Left ventricle myocardium superior (tissue), 1 donor: Measurements from ENCODE around the gene MYH13. TPM values are rescaled to one million over a fixed set of nuclear protein-coding genes. Genes with fewer than 3 reads are reported as not detected.
A peak's percentile ranks its signal among the peaks of the same experiment; 100 is the strongest.

Source experiments
- ATAC-seq: fragments of 200-7000 bp; cut with Tn5 transposase; one replicate; pipeline ENCODE4 v1.9.1; 2020; ENCODE audit warnings: mild to moderate bottlenecking, moderate library complexity
- DNase-seq: peaks from one replicate; pipeline ENCODE4 v3.0.0-alpha.2; 2020
- intact Hi-C: fragments of 100-400 bp; cut with micrococcal nuclease; formaldehyde crosslinking; loops from one replicate; pipeline ENCODE4 v1.11.0; 2022
- long read RNA-seq: library from polyadenylated mRNA; unstranded; transcript quantifications from one replicate; pipeline ENCODE4 v2.0.0, GENCODE V29; 2021
- total RNA-seq: library from RNA; stranded (reverse); fragmentation: NEBNext Ultra II Directional; extraction: Animal tissue kit (Norgen Biotek cat#: 25700); gene quantifications from one replicate; pipeline ENCODE4 v1.2.1, GENCODE V29; 2021
- donor health status: DM: no; HTN: yes; CAD: no; lungs with severe emphysema.

Gene MYH13
- not detected for total RNA-seq
- long read RNA-seq, result 0 reads

- no peak for DNase-seq
- intact Hi-C loops, result no loop called here
- ATAC-seq, result no peak
Observed at GRCh38 chr17:10372906-10373305, at the start of gene MYH13. Gene MYH13 (minus strand): TSS chr17:10373006. CDS start chr17:10364530, 8,476 bp downstream.

DNA sequence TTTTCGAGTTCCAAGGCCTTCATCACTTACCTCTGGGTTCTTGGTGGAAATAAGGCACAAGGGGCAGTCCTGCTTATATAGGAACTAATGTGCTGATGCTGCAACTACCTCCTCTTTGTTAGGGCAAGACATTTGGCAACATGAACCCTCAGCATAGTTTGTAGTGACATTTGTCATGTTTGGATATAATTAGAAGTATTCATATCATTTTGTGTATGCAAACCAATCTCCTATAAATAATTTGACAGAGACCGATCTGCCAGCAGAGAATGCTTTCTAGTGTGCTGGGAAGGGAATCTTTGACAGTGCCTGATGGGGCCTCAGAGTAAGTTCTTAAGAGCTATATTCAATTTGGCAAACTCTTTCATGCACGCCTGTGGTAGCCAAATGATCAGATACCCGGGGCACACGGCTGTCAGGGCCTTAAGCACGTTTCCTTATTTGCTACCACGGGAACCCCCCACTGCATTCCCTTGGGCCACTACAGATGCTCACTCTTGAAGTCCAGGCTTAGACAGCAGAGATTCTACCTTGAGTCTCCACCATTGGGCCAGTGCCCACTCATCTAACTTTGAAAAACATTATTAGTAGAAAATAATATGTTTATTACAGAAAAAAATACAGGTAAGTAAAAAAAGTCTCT lies 49.2 kb upstream of the MYH13 start, which contains the start of gene MYH8:
MYH8 (minus strand) TSS at position 51 of the 643 bp plus-strand sequence. CDS start 1,723 bp downstream, outside the sequence.
- ATAC-seq (no peak), DNase-seq (no peak)
- intact Hi-C loops, result no loop called here

DNA sequence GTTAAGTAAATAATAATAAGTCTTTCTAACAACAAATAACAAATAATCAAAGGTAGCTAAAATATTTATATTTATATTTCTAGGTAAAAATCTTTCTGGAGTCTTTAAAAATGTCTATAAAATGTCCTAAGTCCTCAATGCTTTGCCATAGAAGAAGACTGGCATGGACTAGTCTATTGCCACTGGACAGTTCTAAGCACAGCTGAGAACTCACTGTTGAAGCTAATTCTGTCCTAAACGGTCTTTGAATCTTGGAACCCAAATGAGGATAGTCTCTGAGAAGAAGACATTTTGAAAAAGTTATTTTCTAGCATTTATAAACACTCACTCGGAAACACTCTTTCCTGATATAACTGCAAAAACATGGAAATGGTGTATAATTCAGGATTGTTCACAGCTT lies 48.4 kb upstream of the MYH13 start:
- intact Hi-C loops, result no loop called here

GRCh38 chr17:10420811-10421210 lies 48.0 kb upstream of the MYH13 start:
- intact Hi-C loops, result no loop called here
- ATAC-seq, result no peak
- DNase-seq, result no peak

More for the DNA sequence above, 48.4 kb upstream of the MYH13 start:
- DNase-seq (no peak), ATAC-seq (no peak)

- ATAC-seq (no peak), DNase-seq (no peak)
- intact Hi-C loops, result no loop called here
Observed at GRCh38 chr17:10417431-10417830, 44.6 kb upstream of the MYH13 start.

GRCh38 chr17:10415161-10415560 lies 42.4 kb upstream of the MYH13 start:
- no peak for ATAC-seq
- DNase-seq, result no peak
- intact Hi-C loops, result no loop called here

DNA sequence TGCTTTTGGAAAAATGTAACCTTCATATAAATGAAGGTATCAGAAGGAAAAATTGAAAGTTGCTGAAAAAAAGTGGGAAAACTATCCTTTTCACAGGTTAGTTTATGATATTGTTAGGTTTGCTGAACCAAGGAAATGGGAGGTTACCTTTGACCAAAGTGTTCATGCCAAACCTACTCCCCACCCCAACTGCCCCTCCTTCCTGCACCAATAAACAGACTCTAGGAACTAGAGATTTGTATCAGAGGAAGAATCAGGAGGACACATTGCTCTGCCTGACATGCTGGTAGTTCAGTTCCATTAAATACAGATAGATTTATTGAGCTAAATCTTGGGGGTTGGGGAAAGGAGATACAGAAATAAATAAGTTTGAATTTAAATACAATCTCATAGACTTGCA lies 30.8 kb upstream of the MYH13 start:
- no peak for ATAC-seq
- intact Hi-C loops, result no loop called here
- DNase-seq, result no peak

DNA sequence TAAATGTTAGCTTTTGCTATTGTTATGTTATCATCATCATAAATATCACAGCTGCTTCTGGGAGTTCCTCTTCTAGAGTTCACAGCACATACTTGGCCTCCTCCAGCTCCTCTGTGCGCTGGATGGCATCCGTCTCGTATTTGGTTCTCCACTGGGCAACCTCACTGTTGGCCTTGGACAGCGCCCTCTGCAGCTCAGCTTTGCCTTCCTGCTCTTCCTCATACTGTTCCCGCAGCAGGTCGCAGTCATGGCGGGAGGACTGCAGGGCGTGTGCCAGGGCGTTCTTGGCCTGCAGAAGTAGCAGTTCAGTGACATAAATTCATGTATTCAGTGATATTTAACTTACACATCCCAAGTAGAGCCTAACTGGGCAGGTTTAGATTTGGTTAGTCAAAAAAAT lies 25.5 kb upstream of the MYH13 start:
- intact Hi-C loops, result no loop called here
- no peak for DNase-seq
- ATAC-seq, result no peak

GRCh38 chr17:10396524-10397163 lies 23.8 kb upstream of the MYH13 start:
- DNase-seq, result peak; percentile 39
- no peak for ATAC-seq

GRCh38 chr17:10394201-10394887 lies 21.5 kb upstream of the MYH13 start:
- intact Hi-C loops, result no loop called here
- DNase-seq (no peak), ATAC-seq (no peak)

More at GRCh38 chr17:10396524-10397163, 23.8 kb upstream of the MYH13 start:
- intact Hi-C loops, result no loop called here

- ATAC-seq (no peak), DNase-seq (no peak)
- intact Hi-C loops, result no loop called here
Observed at GRCh38 chr17:10392880-10393279, 20.1 kb upstream of the MYH13 start.

- DNase-seq (no peak), ATAC-seq (no peak)
- intact Hi-C loops, result no loop called here
Observed at GRCh38 chr17:10385871-10386270, 13.1 kb upstream of the MYH13 start.

DNA sequence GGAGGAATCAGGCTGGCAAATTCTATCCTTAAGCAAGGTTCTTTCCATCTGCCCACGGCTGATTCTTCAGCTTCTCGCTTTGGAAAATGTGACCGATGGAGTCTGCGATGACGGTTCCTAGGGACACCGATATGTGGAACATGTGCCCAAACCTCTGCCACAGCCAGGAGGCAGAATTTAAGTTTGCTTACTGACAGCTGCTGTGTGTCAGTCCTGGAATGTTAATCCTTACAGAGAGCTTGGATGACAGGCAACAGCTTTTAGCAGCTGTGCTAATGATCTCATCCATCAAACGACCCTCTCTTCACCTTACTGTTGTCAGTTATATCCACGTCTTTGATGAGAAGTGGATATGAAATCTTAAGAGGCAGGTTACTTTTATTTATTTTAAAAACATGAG lies 11.4 kb upstream of the MYH13 start:
- intact Hi-C loops, result no loop called here
- DNase-seq (no peak), ATAC-seq (peak; percentile 21)

- intact Hi-C loops, result no loop called here
- ATAC-seq, result peak; percentile 22
- DNase-seq, result no peak
Observed at GRCh38 chr17:10380631-10381408, 8.0 kb upstream of the MYH13 start.

DNA sequence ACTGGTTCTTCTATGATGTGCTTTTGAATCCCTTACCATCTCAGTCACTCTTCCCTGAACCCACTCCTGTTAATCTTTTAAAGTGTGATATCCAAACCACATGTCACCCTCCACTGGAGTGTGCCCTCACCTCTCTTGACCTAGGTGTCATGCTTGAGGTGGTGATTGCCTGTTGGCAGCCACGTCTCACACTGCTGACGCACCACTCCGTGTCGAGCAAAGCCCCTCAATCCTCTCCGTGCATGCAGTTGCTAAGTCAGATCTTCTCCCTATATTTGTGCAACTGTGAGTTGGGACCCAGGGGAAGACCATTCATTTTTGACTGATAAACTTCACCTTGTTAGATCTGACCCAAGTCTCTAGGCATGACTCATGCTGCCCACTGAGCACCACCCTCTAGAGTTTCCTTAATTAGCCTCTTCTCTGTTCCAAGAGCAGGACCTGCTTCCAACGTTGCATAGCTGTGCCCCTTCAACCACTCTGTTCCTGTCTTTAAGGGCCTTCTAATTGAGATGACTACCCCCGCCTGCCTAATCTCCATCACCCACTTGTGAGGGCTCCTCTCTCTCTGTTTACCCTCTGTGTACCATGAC lies 2.7 kb downstream of the MYH13 start:
- ATAC-seq (peak; percentile 74), DNase-seq (no peak)
- intact Hi-C loops, result no loop called here

GRCh38 chr17:10369239-10369638 lies 3.6 kb downstream of the MYH13 start:
- intact Hi-C loops, result no loop called here
- DNase-seq, result no peak
- no peak for ATAC-seq

DNA sequence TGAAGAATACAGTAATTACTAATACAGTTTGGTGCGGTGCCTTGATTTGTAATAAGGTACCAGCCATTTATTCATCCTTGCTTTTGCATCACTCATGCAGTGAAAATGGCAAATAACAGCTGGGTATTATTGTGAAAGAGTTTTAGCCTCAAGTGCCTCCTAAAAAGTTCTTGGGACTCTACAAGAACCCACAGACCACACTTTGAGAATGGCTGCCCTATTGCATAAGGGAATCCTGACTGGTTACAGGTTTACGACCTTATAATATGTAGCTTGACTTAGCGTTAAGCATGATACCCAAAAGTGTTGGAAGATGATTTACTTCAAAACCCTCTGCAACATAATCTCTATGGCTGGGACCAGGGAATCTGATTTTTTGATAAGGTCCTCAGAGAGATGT lies 4.2 kb downstream of the MYH13 start:
- intact Hi-C loops, result no loop called here
- ATAC-seq (no peak), DNase-seq (no peak)

DNA sequence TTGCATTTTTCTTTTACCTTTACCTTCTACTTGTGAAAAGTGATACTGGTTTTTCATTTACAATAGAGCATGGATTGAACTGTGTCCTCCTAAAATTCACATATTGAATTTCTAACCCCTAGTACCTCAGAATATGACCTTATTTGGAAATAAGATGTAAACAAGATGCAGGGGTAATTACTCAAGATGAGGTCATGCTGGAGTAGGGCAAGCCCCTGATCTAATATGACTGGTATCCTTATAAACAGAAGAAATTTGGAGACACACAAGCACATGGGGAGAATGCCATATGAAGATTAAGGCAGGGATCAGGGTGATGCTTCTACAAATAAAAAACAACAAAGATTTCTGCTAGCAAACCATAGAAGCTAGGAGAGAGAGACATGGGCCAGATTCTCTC lies 12.2 kb downstream of the MYH13 start:
- intact Hi-C loops, result no loop called here
- no peak for DNase-seq
- ATAC-seq, result no peak

DNA sequence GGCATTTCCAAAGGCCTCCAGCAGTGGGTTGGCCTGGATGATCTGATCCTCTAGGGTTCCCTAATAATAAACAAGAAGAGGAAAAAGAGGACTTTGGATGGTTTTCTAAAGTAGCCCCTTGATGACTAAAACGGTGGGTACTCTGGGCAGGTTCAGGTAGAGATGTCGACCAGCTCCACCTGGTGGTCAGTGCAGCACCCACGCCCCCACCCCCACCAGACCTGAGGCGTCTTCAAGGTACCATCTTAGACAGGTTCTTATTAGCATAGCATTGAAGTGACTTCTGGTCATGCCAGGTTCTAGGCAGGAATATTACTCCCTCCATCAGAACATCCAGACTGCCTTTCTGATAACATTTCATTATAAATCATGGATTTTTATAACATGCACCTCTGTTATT lies 15.0 kb downstream of the MYH13 start:
- no peak for ATAC-seq
- DNase-seq, result no peak

More for the DNA sequence above, 15.0 kb downstream of the MYH13 start:
- intact Hi-C loops, result no loop called here
